Measurements from ENCODE around the gene SLC18A2.

SLC18A2 gene

GRCh38 chr10:117237401-117237991 is 3.4 kb upstream of the SLC18A2 start:
- no peak for DNase-seq (ENCODE audit: low read depth)

GRCh38 chr10:117239051-117239450 is 1.9 kb upstream of the SLC18A2 start:
- DNase-seq (ENCODE audit: low read depth) = no peak

- DNase-seq (ENCODE audit: low read depth) = no peak
Observed at GRCh38 chr10:117239721-117240620, 943 bp upstream of the SLC18A2 start.

GRCh38 chr10:117241541-117242462 is 888 bp downstream of the SLC18A2 start:
- DNase-seq (ENCODE audit: low read depth) = no peak

- DNase-seq (ENCODE audit: low read depth) = no peak
Observed at GRCh38 chr10:117242463-117242832, 1.5 kb downstream of the SLC18A2 start.

GRCh38 chr10:117246997-117247671 is 6.2 kb downstream of the SLC18A2 start:
- no peak for DNase-seq (ENCODE audit: low read depth)

GRCh38 chr10:117248750-117249465 is 8.0 kb downstream of the SLC18A2 start:
- no peak for DNase-seq (ENCODE audit: low read depth)

- no peak for DNase-seq (ENCODE audit: low read depth)
Observed at GRCh38 chr10:117249493-117250093, 8.7 kb downstream of the SLC18A2 start.

GRCh38 chr10:117250411-117250810 is 9.5 kb downstream of the SLC18A2 start:
- DNase-seq (ENCODE audit: low read depth) = no peak

- no peak for DNase-seq (ENCODE audit: low read depth)
Observed at GRCh38 chr10:117253908-117254307, 13.0 kb downstream of the SLC18A2 start.

- DNase-seq (ENCODE audit: low read depth) = no peak
Observed at GRCh38 chr10:117254338-117254737, 13.4 kb downstream of the SLC18A2 start.

GRCh38 chr10:117254774-117255735 is 14.1 kb downstream of the SLC18A2 start:
- no peak for DNase-seq (ENCODE audit: low read depth)

GRCh38 chr10:117255835-117256460 is 15.0 kb downstream of the SLC18A2 start:
- DNase-seq (ENCODE audit: low read depth) = no peak

GRCh38 chr10:117256910-117257309 is 16.0 kb downstream of the SLC18A2 start:
- DNase-seq (ENCODE audit: low read depth) = no peak

GRCh38 chr10:117257721-117258120 is 16.8 kb downstream of the SLC18A2 start:
- no peak for DNase-seq (ENCODE audit: low read depth)

GRCh38 chr10:117259279-117259678 is 18.4 kb downstream of the SLC18A2 start:
- DNase-seq (ENCODE audit: low read depth) = no peak

- DNase-seq (ENCODE audit: low read depth) = no peak
Observed at GRCh38 chr10:117260084-117260483, 19.2 kb downstream of the SLC18A2 start.

GRCh38 chr10:117261501-117261900 is 20.6 kb downstream of the SLC18A2 start:
- no peak for DNase-seq (ENCODE audit: low read depth)

- DNase-seq (ENCODE audit: low read depth) = no peak
Observed at GRCh38 chr10:117262291-117262902, 21.5 kb downstream of the SLC18A2 start.

Data from activated T-helper 1 cell treated with Interleukin-2 at 50 U/mL for 16 hours (primary cell).